ENCODE data around the gene FRMPD4. TPM values are rescaled to one million over a fixed set of nuclear protein-coding genes. Genes with fewer than 3 reads are reported as not detected.

FRMPD4 gene
- total RNA-seq, 1 donor: 1.8 TPM

- no peak overlapping the region for H3K4me3 ChIP-seq (ENCODE audit: insufficient read depth, low read length)
- no peaks in the 10 kb centered on the region for H3K4me1 ChIP-seq (ENCODE audit: insufficient read depth, low read length)
- H4K20me1 ChIP-seq (ENCODE audit: insufficient read depth, low read length): no peaks in the 10 kb centered on the region
- H3K79me2 ChIP-seq (ENCODE audit: insufficient read depth, low read length): no peaks in the 10 kb centered on the region
- H3K36me3 ChIP-seq (ENCODE audit: insufficient read depth, low read length): no peaks in the 10 kb centered on the region
- H3K27me3 ChIP-seq (ENCODE audit: insufficient read depth, low read length): no peaks in the 10 kb centered on the region
- no peak overlapping the region for H3K4me2 ChIP-seq (ENCODE audit: insufficient read depth, low read length)
- no peak overlapping the region for H2AFZ ChIP-seq (ENCODE audit: low read length)
- DNase-seq (ENCODE audit: insufficient read length, low spot score, missing footprints): no peak
- H3K27ac ChIP-seq (ENCODE audit: low read depth, low read length): no peak overlapping the region
- no peak for TF ChIP-seq CTCF (IDR thresholded peaks at IDR 0.05; ENCODE audit: extremely low read depth, low read depth, low read length)
- H3K9me3 ChIP-seq (ENCODE audit: low read depth, low read length): no peaks in the 10 kb centered on the region
These were observed 3.2 kb downstream of the FRMPD4 start for GRCh38 chrX:12141511-12141910.

- no peaks in the 10 kb centered on the region for H3K36me3 ChIP-seq (ENCODE audit: insufficient read depth, low read length)
- no peak overlapping the region for H3K4me3 ChIP-seq (ENCODE audit: insufficient read depth, low read length)
- H4K20me1 ChIP-seq (ENCODE audit: insufficient read depth, low read length): no peaks in the 10 kb centered on the region
- H3K9me3 ChIP-seq (ENCODE audit: low read depth, low read length): no peaks in the 10 kb centered on the region
- H3K27me3 ChIP-seq (ENCODE audit: insufficient read depth, low read length): no peaks in the 10 kb centered on the region
- H2AFZ ChIP-seq (ENCODE audit: low read length): no peak overlapping the region
- no peak overlapping the region for H3K27ac ChIP-seq (ENCODE audit: low read depth, low read length)
- no peak for DNase-seq (ENCODE audit: insufficient read length, low spot score, missing footprints)
- no peak for TF ChIP-seq CTCF (IDR thresholded peaks at IDR 0.05; ENCODE audit: extremely low read depth, low read depth, low read length)
- H3K4me2 ChIP-seq (ENCODE audit: insufficient read depth, low read length): no peak overlapping the region
- H3K4me1 ChIP-seq (ENCODE audit: insufficient read depth, low read length): no peaks in the 10 kb centered on the region
- H3K79me2 ChIP-seq (ENCODE audit: insufficient read depth, low read length): no peaks in the 10 kb centered on the region
These were observed 4.4 kb downstream of the FRMPD4 start for GRCh38 chrX:12142661-12143060.

- no peak for DNase-seq (ENCODE audit: insufficient read length, low spot score, missing footprints)
- Histone ChIP-seq H3K27ac (ENCODE audit: low read depth, low read length) (no peak overlapping the region), H3K4me1 (ENCODE audit: insufficient read depth, low read length) (no peaks in the 10 kb centered on the region), H3K9me3 (ENCODE audit: low read depth, low read length) (no peaks in the 10 kb centered on the region), H3K27me3 (ENCODE audit: insufficient read depth, low read length) (no peaks in the 10 kb centered on the region), H2AFZ (ENCODE audit: low read length) (no peak overlapping the region), H3K4me3 (ENCODE audit: insufficient read depth, low read length) (no peak overlapping the region), H3K79me2 (ENCODE audit: insufficient read depth, low read length) (no peaks in the 10 kb centered on the region), H4K20me1 (ENCODE audit: insufficient read depth, low read length) (no peaks in the 10 kb centered on the region), H3K36me3 (ENCODE audit: insufficient read depth, low read length) (no peaks in the 10 kb centered on the region), H3K4me2 (ENCODE audit: insufficient read depth, low read length) (no peak overlapping the region)
- no peak for TF ChIP-seq CTCF (IDR thresholded peaks at IDR 0.05; ENCODE audit: extremely low read depth, low read depth, low read length)
These were observed 7.1 kb downstream of the FRMPD4 start for GRCh38 chrX:12145402-12145801.

DNA sequence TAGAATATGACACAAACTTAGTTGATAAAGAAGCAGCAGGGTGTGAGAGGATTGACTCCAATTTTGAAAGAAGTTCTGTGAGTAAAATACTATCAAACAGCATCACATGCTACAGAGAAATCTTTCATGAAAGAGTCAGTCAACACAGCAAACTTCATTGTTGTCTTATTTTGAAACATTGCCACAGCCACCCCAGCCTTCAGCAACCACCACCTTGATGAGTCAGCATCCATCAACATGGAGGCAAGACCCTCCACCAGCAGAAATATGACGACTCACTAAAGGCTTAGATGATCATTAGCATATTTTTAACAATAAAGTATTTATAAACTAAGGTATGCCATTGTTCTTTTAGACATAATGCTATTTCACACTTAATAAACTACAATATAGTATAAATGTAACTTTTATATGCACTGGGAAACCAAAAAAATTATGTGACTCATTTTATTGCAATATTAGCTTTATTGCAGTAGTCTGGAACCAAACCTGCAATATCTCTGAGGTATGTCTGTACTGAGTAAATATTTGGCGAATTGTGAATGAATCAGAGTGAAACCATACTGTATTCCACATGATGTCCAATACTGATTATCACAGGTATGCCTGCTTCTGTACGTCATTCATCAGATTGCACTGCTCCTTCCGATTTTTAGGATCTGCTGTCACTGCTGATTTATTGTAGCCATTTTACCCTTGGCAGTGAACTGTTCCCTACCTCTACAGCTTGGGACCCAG lies 11.6 kb downstream of the FRMPD4 start:
- Histone ChIP-seq H4K20me1 (ENCODE audit: insufficient read depth, low read length) (no peaks in the 10 kb centered on the region), H3K4me2 (ENCODE audit: insufficient read depth, low read length) (no peak overlapping the region), H3K9me3 (ENCODE audit: low read depth, low read length) (no peaks in the 10 kb centered on the region), H3K36me3 (ENCODE audit: insufficient read depth, low read length) (no peaks in the 10 kb centered on the region), H3K4me1 (ENCODE audit: insufficient read depth, low read length) (no peaks in the 10 kb centered on the region), H3K4me3 (ENCODE audit: insufficient read depth, low read length) (no peak overlapping the region), H2AFZ (ENCODE audit: low read length) (no peak overlapping the region), H3K27ac (ENCODE audit: low read depth, low read length) (no peak overlapping the region), H3K27me3 (ENCODE audit: insufficient read depth, low read length) (no peaks in the 10 kb centered on the region), H3K79me2 (ENCODE audit: insufficient read depth, low read length) (no peaks in the 10 kb centered on the region)
- no peak for DNase-seq (ENCODE audit: insufficient read length, low spot score, missing footprints)
- TF ChIP-seq CTCF (IDR thresholded peaks at IDR 0.05; ENCODE audit: extremely low read depth, low read depth, low read length): no peak

All from osteoblast (primary cell).